ENCODE results near the gene PRSS2.

Gene PRSS2

DNA sequence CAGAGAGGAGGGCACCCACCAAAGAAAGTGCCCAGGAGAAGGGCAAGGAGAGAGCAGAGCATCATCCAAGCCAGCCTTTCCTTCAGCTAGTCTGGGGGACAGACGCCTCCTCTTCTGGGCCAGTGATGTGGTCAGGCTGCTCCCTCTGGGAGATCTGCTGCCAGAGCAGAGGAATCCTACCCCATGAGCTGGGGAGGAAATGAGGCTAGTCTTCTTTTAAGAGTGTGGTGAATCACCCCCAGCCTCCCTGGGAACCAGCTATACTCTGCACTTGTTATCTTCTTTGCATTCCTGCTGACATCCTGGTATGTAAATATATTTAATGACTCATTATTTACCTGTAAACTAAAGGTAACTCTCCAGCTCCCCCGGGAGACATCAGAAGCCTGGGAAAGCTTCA, 42.5 kb downstream of the PRSS2 start:
- 0 out of 2 replicates have a peak overlapping the region, but pooled peaks have one; percentile 3 for H3K4me3 ChIP-seq (ENCODE audit: low read length)
- no peaks in the 10 kb centered on the region for H3K27me3 ChIP-seq (ENCODE audit: insufficient read depth, low read length)
- WGBS: 8% methylated on average over 2 of the region's 2 CpGs
- H3K9ac ChIP-seq (ENCODE audit: low read depth, low read length): 0 out of 2 replicates have a peak overlapping the region, but pooled peaks have one; percentile 10
- peaks cover 29% of the 10 kb centered on the region for H3K4me1 ChIP-seq (ENCODE audit: insufficient read depth, low read length)
- no peaks in the 10 kb centered on the region for H3K9me3 ChIP-seq (ENCODE audit: insufficient read depth, low read depth, low read length)
- H3K36me3 ChIP-seq (ENCODE audit: insufficient read depth, low read length): no peaks in the 10 kb centered on the region
- peak overlapping the region; percentile 55; the same call in 1 of the 2 replicates for H3K27ac ChIP-seq (ENCODE audit: low read depth, low read length)

GRCh38 chr7:142813699-142814098, 42.9 kb downstream of the PRSS2 start:
- 81% methylated on average over 1 of the region's 1 CpG for whole genome bisulfite sequencing
- H3K9me3 ChIP-seq (ENCODE audit: insufficient read depth, low read depth, low read length): no peaks in the 10 kb centered on the region
- peak overlapping the region; percentile 2; the same call in 1 of the 2 replicates for H3K27ac ChIP-seq (ENCODE audit: low read depth, low read length)
- no peak overlapping the region for H3K9ac ChIP-seq (ENCODE audit: low read depth, low read length)
- H3K36me3 ChIP-seq (ENCODE audit: insufficient read depth, low read length): no peaks in the 10 kb centered on the region
- H3K27me3 ChIP-seq (ENCODE audit: insufficient read depth, low read length): no peaks in the 10 kb centered on the region
- H3K4me1 ChIP-seq (ENCODE audit: insufficient read depth, low read length): peaks cover 29% of the 10 kb centered on the region
- no peak overlapping the region for H3K4me3 ChIP-seq (ENCODE audit: low read length)

GRCh38 chr7:142814451-142814850, 43.7 kb downstream of the PRSS2 start:
- peaks cover 29% of the 10 kb centered on the region for H3K4me1 ChIP-seq (ENCODE audit: insufficient read depth, low read length)
- H3K27ac ChIP-seq (ENCODE audit: low read depth, low read length): no peak overlapping the region
- WGBS: 95% methylated on average over 2 of the region's 2 CpGs
- no peak overlapping the region for H3K9ac ChIP-seq (ENCODE audit: low read depth, low read length)
- no peak overlapping the region for H3K4me3 ChIP-seq (ENCODE audit: low read length)
- no peaks in the 10 kb centered on the region for H3K27me3 ChIP-seq (ENCODE audit: insufficient read depth, low read length)
- H3K9me3 ChIP-seq (ENCODE audit: insufficient read depth, low read depth, low read length): no peaks in the 10 kb centered on the region
- H3K36me3 ChIP-seq (ENCODE audit: insufficient read depth, low read length): no peaks in the 10 kb centered on the region

- Histone ChIP-seq H3K9me3 (ENCODE audit: insufficient read depth, low read depth, low read length) (no peaks in the 10 kb centered on the region), H3K4me1 (ENCODE audit: insufficient read depth, low read length) (peaks cover 29% of the 10 kb centered on the region), H3K27ac (ENCODE audit: low read depth, low read length) (no peak overlapping the region), H3K9ac (ENCODE audit: low read depth, low read length) (no peak overlapping the region), H3K27me3 (ENCODE audit: insufficient read depth, low read length) (no peaks in the 10 kb centered on the region), H3K36me3 (ENCODE audit: insufficient read depth, low read length) (no peaks in the 10 kb centered on the region), H3K4me3 (ENCODE audit: low read length) (no peak overlapping the region)
- WGBS: 94% methylated on average over 3 of the region's 3 CpGs
These were observed 44.4 kb downstream of the PRSS2 start for GRCh38 chr7:142815134-142815533.

- Histone ChIP-seq H3K4me1 (ENCODE audit: insufficient read depth, low read length) (peaks cover 22% of the 10 kb centered on the region), H3K9me3 (ENCODE audit: insufficient read depth, low read depth, low read length) (no peaks in the 10 kb centered on the region), H3K9ac (ENCODE audit: low read depth, low read length) (no peak overlapping the region), H3K27ac (ENCODE audit: low read depth, low read length) (no peak overlapping the region), H3K36me3 (ENCODE audit: insufficient read depth, low read length) (no peaks in the 10 kb centered on the region), H3K4me3 (ENCODE audit: low read length) (no peak overlapping the region), H3K27me3 (ENCODE audit: insufficient read depth, low read length) (no peaks in the 10 kb centered on the region)
- WGBS: 94% methylated on average over 2 of the region's 2 CpGs
These were observed 46.7 kb downstream of the PRSS2 start for GRCh38 chr7:142817506-142817905.

- Histone ChIP-seq H3K4me1 (ENCODE audit: insufficient read depth, low read length) (peaks cover 4% of the 10 kb centered on the region), H3K36me3 (ENCODE audit: insufficient read depth, low read length) (no peaks in the 10 kb centered on the region), H3K4me3 (ENCODE audit: low read length) (no peak overlapping the region), H3K27ac (ENCODE audit: low read depth, low read length) (no peak overlapping the region), H3K27me3 (ENCODE audit: insufficient read depth, low read length) (no peaks in the 10 kb centered on the region), H3K9me3 (ENCODE audit: insufficient read depth, low read depth, low read length) (peaks cover 2% of the 10 kb centered on the region; the same call in 1 of the 2 replicates), H3K9ac (ENCODE audit: low read depth, low read length) (no peak overlapping the region)
- 93% methylated on average over 5 of the region's 5 CpGs for WGBS
These were observed 48.8 kb downstream of the PRSS2 start for GRCh38 chr7:142819530-142819929.

- 0 out of 2 replicates have a peak, but pooled peaks cover 2% of the 10 kb centered on the region for H3K4me1 ChIP-seq (ENCODE audit: insufficient read depth, low read length)
- WGBS: no CpG with 5 or more reads among the region's 1 CpG
- H3K27me3 ChIP-seq (ENCODE audit: insufficient read depth, low read length): no peaks in the 10 kb centered on the region
- peaks cover 16% of the 10 kb centered on the region for H3K9me3 ChIP-seq (ENCODE audit: insufficient read depth, low read depth, low read length)
- no peak overlapping the region for H3K4me3 ChIP-seq (ENCODE audit: low read length)
- no peaks in the 10 kb centered on the region for H3K36me3 ChIP-seq (ENCODE audit: insufficient read depth, low read length)
- H3K9ac ChIP-seq (ENCODE audit: low read depth, low read length): no peak overlapping the region
- H3K27ac ChIP-seq (ENCODE audit: low read depth, low read length): no peak overlapping the region
These were observed 51.9 kb downstream of the PRSS2 start for GRCh38 chr7:142822714-142823113.
